Lower leg skin (tissue), 4 donors: Measurements from ENCODE around the gene KIF18B. TPM values are rescaled to one million over a fixed set of nuclear protein-coding genes. Genes with fewer than 3 reads are reported as not detected.

Experiments
- DNase-seq, 2 donors: peaks; one replicate each; pipeline ENCODE4 v3.0.0-alpha.2; 2019; ENCODE audit warnings: low spot score in 2 of 2
- H3K4me3 ChIP-seq: fragments of 200-600 bp; sonication (generic); 2 replicates; pipeline ENCODE4 v1.5.1; 2017; ENCODE audit warnings: mild to moderate bottlenecking, low read depth; ENCODE audit not compliant: poor library complexity, severe bottlenecking
- POLR2A ChIP-seq, 2 donors: fragments of 450-650 bp; IDR thresholded peaks; one replicate each; pipeline ENCODE4 v1.6.1; 2016 to 2017; ENCODE audit warnings: antibody characterized with exemption in 2 of 2, mild to moderate bottlenecking in 1 of 2, moderate library complexity in 1 of 2
- WGBS, 2 donors: methylation state at CpG; one replicate each; pipeline ENCODE4 v1.1.5; 2018; 5-methylcytosine and 5-hydroxymethylcytosine counted together
- intact Hi-C: fragments of 100-400 bp; cut with DNase I; formaldehyde crosslinking; loops from one replicate; pipeline ENCODE4 v1.15.0; 2023; ENCODE audit warnings: low total_unique reads
- total RNA-seq, 4 donors: library from RNA; depleted of rRNA; stranded (reverse); fragments of >200 nt; gene quantifications; one replicate each; pipeline ENCODE4 v1.1.0, GENCODE V29; 2016
- TF ChIP-seq, protein P1 (sequence below), 3 donors: fragments of 450-650 bp; IDR thresholded peaks; one replicate each; pipeline ENCODE4 v1.5.1; 2016; ENCODE audit warnings: antibody characterized with exemption in 3 of 3, mild to moderate bottlenecking in 3 of 3, moderate library complexity in 2 of 3

KIF18B gene
- total RNA-seq, 4 donors from 2014 or later, result 1.0 to 2.4 (median 1.5) TPM

- intact Hi-C loops, result no loop called here
- 84 to 92% methylated on average over 10 of the region's 10 CpGs for WGBS, 2 donors
- no peak for DNase-seq
- no peak overlapping the region for H3K4me3 ChIP-seq
- TF ChIP-seq POLR2A (IDR thresholded peaks at IDR 0.05), result no peak
- TF ChIP-seq, protein P1, sequence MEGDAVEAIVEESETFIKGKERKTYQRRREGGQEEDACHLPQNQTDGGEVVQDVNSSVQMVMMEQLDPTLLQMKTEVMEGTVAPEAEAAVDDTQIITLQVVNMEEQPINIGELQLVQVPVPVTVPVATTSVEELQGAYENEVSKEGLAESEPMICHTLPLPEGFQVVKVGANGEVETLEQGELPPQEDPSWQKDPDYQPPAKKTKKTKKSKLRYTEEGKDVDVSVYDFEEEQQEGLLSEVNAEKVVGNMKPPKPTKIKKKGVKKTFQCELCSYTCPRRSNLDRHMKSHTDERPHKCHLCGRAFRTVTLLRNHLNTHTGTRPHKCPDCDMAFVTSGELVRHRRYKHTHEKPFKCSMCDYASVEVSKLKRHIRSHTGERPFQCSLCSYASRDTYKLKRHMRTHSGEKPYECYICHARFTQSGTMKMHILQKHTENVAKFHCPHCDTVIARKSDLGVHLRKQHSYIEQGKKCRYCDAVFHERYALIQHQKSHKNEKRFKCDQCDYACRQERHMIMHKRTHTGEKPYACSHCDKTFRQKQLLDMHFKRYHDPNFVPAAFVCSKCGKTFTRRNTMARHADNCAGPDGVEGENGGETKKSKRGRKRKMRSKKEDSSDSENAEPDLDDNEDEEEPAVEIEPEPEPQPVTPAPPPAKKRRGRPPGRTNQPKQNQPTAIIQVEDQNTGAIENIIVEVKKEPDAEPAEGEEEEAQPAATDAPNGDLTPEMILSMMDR (IDR thresholded peaks at IDR 0.05), result no peak
These were observed 38.7 kb downstream of the KIF18B start for GRCh38 chr17:44908761-44909326.

GRCh38 chr17:44907729-44908470, 39.7 kb downstream of the KIF18B start:
- intact Hi-C loops, result no loop called here
- TF ChIP-seq POLR2A (IDR thresholded peaks at IDR 0.05), result no peak
- TF ChIP-seq, protein P1 (IDR thresholded peaks at IDR 0.05), result no peak
- no peak overlapping the region for H3K4me3 ChIP-seq
- no peak for DNase-seq
- 79 to 87% methylated on average over 11 of the region's 11 CpGs for WGBS, 2 donors

- H3K4me3 ChIP-seq, result no peak overlapping the region
- TF ChIP-seq POLR2A (IDR thresholded peaks at IDR 0.05), result no peak
- TF ChIP-seq, protein P1 (IDR thresholded peaks at IDR 0.05), result no peak
- DNase-seq, result no peak
- intact Hi-C loops, result no loop called here
- WGBS, 2 donors, result 75 to 81% methylated on average over 18 of the region's 18 CpGs
These were observed 40.5 kb downstream of the KIF18B start for GRCh38 chr17:44906763-44907728.

GRCh38 chr17:44906010-44906646, 41.4 kb downstream of the KIF18B start:
- TF ChIP-seq POLR2A (IDR thresholded peaks at IDR 0.05), result no peak
- TF ChIP-seq, protein P1 (IDR thresholded peaks at IDR 0.05), result no peak
- 78 to 85% methylated on average over 10 of the region's 10 CpGs for WGBS, 2 donors
- DNase-seq, result no peak
- H3K4me3 ChIP-seq, result no peak overlapping the region
- intact Hi-C loops, result no loop called here
